NCI-H510A (cell line): ENCODE data around the gene ADAD2.

Experiments
- DNase-seq: peaks from one replicate; lab custom pipeline; 2025; lab: John Stamatoyannopoulos, UW

The ADAD2 gene

DNA sequence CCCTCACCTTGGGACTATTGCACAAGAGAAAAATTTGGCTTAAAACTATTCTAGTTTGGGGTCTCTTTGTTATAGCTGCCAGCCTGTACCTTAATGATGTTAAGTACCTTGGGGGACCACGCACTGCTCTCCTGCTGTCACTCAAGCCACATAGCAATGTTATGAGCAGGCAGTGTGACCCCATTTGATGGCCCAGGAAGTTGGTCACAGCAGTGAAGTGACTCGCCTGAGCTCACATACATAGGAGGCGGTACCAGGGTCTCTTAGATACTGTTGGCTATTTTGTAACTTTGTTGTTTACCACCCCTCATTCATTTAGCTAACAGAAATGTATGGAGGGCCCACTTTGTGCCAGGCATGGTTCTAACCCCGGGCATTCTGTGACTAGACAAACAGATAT is 32.5 kb downstream of the ADAD2 start:
- DNase-seq = no peak

DNA sequence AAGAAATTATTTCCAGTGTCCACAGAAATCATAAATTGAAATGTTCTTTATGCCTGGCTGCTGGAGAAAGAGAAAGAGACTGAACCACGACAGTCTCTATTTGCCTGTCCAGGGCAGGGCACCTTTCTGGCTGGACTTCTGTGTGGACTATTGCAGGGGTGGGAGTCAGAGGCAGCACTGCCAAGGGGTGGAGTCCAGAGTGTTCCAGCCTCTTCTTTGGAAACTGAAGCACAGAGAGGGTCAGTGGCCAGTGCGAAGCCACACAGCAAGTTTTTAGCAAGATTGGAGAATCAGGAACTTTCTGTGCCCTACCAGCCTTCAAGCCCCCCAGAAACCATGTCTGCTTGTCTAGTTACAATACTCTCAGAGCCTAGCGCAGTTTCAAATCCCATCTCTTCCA is 33.6 kb downstream of the ADAD2 start:
- DNase-seq = no peak

DNA sequence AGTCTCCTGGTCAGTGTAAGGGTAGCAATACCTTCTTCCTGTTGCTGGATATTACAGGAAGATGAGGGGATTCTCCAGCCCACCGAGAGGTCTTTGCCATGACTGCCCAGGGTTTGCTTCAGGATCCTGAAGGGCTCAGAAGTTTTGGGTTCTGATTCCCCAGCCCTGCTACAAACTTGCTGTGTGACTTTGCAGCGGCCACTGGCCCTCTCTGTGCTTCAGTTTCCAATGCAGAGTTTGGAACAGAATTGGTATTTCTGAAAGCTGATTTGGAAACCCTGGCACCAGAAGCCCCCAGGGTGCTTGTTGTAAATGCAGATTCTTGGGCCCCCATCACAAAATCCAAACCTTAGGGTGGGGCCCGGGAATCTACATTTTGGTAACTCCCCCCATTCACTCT is 34.2 kb downstream of the ADAD2 start:
- DNase-seq = no peak

DNA sequence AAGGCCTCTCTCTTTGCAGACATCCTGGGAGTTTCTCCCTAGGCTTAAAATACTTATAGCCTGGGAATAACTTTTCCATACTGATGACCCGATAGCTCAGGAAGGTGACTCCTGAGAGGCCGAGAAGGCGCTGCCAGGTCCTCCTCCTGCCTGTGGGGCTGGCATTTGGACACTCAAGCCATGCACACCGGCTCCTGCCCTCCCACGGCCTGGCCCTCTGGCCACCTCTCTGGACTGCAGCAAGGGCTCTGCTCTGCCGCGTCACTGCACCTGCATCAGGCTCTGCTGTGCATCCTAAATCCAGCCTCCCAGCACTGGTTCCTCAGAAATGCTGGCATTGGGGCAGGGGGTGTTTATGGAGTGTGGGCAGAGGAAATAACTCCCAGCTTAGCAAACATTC is 34.6 kb downstream of the ADAD2 start:
- no peak for DNase-seq

DNA sequence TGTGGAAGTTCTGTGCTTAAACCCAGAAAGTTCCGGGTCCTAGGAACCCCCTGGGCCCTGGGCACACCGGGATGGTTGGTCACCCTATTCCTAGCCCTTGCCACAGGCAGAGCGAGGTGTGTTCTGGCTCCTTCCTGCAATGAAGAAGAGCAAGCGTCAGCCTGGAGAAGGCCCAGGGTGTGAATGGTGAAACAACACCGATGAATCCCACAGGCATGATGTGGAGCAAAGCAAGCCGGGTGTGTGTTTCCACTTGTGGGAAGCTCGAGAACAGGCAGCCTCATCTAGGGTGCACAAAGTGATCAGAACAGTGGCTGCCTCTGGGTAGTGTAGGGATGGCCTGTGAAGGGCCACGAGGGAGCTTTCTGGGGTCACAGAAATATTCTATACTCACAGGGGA is 35.1 kb downstream of the ADAD2 start:
- DNase-seq = no peak

DNA sequence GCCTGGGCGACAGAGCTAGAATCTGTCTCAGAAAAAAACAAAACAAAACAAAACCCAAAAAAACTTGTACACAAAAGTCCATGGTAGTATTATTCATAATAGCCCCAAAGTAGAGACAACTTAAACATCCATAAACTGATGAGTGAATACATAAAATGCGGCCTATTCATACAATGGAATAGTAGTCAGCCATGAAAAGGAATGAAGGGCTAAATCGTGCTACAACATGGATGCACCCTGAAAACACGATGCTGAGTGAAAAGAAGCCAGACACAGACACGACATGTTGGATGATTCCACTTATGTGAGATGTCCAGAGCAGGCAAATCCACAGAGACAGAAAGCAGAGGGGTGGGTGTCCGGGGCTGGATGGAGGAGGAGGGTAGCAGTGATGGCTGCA is 36.6 kb downstream of the ADAD2 start:
- no peak for DNase-seq

DNA sequence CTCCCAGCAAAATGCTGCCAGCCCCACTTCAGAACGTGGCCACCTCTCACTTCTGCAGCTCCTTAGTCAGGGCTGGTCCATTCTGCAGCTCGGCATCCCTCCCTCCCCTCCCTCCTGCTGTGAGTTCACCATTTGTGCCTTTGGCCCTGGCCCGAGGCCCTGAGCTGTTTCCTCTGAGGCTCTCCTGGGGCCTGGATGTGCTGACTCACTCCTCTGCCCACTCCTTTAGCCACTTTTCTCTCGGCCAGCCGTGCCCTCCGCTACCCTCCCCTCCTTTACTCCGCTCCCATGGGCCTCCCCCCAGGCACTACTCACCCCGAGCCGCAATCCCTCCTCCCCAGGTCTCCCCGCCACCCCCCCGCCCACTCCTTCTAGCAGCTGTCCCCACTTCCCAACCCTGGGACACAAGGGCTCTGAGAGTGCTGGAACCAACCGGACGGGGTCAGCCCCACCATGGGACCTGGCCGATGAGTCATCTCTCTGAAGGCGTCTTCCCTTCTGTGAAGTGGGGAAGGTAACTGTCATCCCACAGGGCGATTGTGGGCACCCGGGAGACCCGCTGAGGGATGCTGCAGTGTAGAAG is 37.4 kb downstream of the ADAD2 start:
- no peak for DNase-seq

DNA sequence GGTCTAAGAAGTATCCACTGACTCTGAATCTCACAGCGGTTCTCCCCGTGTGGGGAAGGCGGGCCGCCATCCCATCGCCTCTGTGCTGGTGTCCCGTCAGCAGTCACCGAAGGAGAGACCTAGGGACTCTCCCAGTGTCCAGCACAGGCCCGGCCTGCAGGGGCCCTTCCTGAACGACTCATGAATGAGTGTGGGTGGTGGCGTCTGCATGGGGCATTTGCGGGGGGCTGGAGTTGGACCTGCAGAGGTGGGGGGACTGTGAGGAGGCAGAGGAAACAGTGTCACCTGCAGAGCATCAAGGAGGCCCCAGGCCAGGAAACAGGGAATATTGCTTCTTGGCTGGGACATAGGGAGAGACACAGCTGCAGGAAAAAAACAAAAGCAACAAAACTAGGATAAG is 38.5 kb downstream of the ADAD2 start:
- no peak for DNase-seq

DNA sequence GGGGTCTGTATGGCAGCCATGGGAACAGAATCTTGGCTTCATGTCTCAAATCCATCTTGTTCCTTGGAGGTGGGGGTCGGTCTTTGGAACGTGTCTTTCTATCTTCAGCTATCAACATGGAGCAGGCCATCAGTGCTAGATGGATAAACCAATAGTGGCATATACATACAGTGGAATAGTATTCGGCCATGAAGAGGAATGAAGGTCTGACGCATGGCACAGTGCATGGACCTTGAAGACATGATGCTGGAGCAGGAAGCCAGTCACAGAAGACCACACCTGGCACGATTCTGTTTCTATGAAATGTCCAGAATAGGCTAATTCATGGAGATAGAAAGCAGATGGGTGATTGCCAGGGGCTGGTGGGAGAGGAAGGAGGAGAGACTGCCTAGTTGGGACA is 41.1 kb downstream of the ADAD2 start:
- DNase-seq = no peak

DNA sequence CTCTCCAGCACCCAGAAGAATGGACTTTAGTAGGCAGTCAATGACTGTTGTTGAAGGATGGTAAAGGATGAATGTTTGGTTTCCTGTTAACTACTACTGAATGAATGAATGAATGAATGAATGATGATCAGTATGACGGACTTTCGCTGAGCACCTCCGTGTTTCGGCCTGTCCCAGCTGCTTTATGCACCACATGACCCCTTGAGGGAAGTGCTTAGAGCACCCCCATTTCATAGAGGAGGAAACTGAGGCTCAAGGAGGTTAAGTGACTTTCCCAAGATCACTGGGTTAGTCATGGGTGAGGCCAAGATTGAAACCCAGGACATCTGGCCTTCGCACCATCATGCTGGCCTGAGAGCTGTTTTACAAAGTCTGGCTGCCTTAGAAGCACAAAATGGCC is 42.0 kb downstream of the ADAD2 start:
- no peak for DNase-seq

DNA sequence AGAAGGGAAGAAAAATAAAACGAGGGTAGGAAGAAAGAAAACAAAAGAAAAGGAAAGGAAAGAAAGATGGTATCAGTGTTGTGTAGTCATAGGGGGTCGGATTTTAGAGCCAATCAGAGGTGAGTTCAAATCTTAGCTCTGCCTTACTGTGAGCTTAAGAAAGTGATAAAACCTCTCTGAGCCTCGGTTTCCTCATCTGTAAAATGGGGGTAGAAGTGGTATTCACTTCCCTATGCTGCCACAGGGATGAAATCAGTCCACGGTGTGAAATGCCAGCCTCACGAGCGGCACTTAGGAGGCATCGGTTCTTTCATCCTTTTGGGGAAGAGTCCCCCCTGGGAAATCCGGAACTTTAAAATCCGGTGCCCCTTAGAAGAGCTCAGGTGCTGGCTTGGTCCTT is 42.8 kb downstream of the ADAD2 start:
- no peak for DNase-seq

DNA sequence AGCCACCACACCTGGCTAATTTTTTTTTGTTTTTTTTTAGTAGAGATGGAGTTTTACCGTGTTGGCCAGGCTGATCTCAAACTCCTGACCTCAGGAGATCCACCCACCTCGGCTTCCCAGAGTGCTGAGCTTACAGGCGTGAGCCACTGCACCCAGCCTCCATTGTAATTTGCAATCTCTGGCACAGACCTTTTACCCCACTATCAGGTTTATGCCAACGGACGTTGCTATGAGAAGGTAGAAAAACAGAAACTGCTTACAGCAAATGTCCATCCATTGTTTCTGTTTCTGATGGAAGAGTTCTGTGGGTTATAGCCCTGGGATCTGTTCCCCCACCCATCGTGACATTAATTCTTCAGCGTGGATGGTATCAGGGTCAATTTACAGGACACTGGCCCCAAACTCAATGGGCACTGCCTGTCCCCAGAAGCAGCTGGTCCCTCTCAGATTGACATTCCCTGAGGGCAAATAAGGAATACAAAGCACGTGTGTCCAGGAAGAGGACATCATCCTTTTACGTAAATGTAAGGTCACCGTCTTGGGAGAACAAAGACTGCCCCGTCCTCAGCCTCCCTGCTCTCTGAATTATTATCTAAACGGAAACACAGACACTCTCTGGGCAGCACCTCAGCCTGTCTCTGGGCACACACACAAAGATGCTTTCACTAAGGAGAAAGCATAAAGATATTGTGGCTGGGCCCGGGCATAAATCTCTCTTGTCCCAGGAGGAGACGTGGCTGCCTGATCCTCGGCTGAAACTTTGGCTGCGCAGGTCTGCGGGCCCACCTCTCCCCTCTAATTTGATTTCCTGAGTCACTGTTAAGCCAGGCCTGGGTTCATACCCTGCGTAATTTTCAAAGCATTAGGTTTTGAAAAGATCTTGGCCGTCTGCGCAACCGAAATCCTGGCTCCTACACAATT is 43.6 kb downstream of the ADAD2 start:
- DNase-seq = no peak

DNA sequence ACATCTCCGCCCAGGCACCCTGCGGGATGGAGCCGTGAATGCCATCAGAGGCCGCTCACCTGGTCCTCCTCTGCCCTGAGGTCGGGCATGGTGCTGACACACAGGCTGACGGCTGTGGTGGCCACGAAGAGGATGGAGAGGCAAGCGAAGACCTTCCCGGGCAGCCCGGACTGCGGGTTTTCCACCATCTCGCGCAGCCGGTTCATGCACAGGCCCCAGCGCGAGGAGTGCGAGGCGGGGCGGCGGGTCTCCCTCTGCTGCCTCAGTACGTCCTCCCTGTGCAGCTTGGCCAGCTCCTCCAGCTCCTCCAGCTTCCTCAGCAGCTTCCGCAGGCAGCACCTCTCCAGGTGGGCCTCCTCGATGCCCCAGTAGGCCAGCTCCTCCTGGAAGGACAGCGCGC is 45.7 kb downstream of the ADAD2 start:
- no peak for DNase-seq

DNA sequence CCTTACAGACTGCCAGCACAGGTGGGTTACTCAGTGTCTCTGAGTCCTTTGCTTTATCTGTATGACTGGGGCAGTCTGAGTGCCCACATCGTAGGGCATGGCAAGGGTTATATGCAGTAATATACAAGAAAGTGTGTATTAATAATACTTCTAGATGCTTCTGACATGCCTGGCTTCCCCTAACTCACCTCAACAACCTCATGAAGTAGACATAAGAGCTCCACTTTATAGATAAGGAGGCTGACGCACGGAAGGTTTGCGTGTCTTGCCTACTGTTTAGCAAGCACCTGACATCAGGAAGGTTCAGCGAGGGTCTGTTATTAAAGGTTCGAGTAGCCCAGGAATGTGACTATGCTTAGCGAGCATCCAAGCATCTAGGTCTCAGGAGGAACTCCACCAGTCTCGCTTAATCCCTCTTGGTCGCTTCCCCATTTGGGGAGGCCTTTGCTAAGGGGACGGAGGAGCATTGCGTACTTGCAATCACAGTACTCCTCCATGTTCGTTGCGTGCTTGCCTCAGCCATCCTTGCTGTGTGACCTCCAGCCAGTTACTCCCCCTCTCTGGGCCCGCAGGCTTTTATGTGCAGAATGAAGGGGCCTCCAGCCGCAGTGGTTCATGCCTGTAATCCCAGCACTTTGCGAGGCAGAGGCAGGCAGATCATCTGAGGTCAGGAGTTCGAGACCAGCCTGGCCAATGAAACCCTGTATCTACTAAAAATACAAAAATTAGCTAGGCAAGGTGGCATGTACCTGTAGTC is 47.2 kb downstream of the ADAD2 start:
- DNase-seq = no peak

DNA sequence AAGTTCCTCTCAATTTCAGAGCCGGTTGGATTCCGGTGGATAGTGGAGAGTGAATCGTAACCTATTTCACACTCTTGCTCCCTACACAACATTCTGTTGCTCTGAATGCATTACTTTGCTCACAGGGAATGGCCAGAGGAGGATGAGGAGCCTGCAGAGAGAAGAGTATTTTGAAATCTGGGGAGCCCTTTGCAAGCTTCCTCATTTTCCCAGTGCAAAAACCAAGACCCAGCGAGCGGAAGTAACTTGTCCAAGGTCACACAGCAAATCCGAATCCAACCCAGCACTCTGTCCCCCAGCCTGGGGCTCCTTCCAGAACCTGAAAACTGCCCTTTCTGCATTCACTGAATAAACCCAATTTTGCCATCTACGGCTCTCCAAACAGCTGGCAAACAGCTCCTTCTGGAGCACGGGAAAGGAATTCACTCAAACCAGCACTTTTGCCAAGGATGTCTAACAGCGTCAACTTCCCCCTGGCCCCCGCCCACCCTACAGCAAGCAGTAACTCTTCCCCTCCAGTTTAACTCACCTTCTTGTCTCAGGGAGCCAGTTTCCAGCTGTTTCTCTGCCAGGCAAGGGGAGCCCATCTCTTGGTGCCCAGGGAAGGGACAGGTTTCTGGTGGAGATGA is 48.3 kb downstream of the ADAD2 start:
- no peak for DNase-seq

DNA sequence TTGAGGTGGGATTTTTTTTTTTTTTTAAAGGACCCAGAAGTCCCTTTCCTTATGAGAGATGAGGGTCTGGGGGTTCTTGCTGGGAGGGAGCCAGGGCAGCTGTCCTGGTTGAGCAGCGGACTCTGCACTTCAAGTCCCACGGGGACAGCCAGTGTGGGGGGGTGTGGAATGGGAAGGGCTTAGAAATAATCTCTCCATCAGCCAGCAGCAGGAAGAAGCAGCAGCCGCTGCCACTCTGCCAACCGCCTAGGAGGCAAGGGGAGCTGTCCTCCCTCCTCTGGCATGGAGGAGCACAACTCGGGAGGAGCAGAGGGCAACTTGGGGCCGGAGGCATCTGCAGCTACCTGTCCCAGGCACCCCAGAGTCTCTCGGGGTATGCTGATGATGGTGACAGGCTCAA is 49.0 kb downstream of the ADAD2 start, which contains the start of gene KCNG4:
KCNG4 (minus strand) TSS at position 104 of the 400 bp plus-strand sequence. CDS start 2,527 bp downstream, outside the sequence.
- no peak for DNase-seq

DNA sequence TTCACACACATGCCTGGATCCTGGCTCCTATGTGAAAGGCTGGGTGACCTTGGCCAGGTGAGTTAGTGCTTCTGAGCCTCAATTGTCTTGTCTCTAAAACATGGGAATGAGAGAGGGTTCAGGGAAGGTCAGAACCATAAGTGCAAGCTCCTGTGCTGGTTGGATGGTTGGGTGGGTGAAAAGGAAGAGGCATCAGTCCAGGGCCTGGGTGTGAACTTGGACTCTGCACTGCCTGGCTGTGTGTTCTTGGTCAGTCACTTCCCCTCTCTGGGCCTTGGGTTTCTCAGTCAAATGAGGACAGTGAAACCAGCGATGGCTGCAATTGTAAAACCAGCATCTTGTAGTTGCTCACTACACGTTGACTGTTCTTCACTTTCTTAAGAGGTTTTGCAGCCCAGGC is 49.5 kb downstream of the ADAD2 start:
- DNase-seq = no peak

DNA sequence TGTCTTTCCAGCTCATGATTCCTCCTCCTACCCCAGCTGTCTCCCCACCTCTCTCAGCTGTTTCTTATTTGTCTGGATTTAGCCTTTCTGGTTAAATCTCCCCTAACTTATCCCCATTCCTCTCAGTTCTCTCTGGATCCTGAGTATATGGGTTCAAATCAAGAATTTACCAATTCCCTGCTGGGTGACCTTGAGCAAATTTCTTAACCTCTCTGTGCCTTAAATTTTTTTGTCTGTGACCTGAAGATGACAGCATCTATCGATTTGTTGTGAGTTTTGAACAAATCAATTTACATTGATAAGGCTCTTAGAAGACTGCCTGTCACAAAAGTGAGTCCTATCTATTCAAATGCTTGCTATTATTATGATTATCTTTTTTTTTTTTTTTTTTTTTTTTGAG is 50.8 kb downstream of the ADAD2 start:
- no peak for DNase-seq

DNA sequence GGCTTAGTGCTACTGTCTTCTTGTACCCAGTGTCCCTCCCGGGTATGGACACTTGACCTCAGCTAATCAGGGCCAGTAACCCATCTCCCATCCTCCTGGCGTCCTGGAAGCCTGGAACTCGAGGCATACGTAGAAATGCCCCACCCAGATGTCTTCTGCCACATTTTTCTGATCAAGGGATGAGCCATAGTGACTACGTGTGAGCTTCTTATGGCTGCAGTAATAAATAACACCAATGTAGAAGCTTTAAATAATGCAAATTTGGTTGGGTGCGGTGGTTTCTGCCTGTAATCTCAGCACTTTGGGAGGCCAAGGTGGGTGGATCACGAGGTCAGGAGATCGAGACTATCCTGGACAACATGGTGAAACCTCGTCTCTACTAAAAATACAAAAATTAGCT is 51.9 kb downstream of the ADAD2 start:
- no peak for DNase-seq

DNA sequence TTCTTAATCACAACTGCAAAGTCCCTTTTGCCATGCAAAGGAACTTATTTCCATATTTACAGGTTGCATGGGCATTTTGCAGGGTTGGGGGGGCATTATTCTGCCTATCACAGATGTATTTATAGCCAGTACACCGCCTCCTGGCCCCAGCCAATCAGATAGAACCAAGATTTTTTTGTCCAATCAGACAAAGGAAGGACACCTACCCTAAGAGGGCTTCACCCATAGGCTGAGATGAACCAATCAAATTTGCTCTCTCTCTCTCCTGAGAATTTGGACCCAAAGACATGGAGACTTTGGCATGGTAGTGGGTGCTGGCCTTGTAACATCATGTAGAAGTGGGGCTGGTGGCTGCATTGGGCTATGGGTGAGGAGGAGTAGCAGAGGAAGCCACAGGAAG is 52.8 kb downstream of the ADAD2 start:
- DNase-seq = no peak

DNA sequence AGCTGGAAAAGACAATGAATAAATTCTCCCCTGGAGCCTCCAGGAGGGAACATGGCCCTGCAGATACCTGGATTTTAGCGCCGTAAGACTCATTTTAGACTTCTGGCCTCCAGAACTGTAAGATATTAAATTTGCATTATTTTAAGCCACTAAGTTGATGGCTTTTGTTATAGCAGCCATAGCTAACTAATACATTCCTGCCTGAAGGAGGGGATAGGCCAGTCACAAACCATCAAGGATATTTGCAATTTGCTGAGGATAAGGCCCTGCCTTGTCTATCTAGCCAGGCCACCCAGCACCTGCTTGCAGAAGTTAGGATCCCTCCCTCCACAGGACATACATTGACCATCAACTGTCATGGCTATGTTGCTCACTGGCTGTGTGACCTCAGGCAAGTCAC is 53.8 kb downstream of the ADAD2 start:
- no peak for DNase-seq

DNA sequence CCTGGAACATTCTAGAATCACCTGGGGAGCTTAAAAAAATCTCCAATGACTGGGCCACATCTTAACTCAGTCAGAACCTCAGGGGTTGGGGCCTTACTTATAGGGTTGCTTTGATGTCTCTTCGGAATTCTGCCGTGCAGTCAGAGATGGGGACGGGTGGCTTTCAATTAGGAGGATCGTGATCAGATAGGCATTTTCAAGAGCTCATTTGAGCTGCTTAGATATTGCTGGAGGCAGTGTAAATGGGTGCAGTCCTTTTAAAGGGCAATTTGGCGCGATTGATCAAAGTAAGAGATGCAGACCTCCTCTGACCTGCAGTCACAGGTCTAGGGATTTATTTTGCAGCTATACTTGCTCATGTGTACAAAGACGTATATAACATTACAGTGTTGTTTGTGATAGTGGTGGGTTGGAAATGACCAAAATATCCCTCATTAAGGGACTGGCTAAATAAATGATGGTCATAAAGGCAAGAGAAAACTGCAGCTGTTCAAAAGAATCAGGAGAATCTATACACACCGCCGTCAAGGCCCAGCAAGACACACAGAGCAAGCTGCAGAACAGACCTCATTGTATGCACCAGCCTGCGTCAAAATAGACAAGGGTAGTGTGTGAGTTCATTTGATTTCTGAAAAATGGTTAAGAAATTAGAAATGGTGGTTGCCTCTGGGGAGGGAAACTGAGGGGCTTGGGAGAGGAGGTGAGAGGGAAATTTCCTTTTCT is 55.2 kb downstream of the ADAD2 start:
- no peak for DNase-seq
